ENCODE results near the gene NFATC1.

The NFATC1 gene

DNA sequence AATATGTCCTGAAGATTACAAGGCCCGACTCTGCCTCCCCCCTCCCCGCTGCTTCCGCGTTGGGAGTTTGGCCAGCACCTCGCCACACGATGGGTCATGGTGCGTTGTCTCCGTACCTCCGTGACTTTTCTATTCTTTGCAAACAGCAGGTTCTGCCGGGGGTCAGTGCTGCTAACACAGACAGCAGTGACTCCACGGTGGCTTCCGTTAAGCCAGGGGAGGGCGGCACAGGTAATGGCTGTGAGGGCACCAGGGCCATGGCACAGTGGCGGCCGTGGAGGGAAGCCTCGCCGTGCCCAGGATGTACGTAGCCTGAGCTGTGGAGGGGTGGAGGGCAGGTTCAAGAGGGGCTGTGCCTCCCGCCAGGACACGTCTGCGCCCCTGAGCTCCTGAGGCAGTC, 115.5 kb downstream of the NFATC1 start:
- DNase-seq = no peak

DNA sequence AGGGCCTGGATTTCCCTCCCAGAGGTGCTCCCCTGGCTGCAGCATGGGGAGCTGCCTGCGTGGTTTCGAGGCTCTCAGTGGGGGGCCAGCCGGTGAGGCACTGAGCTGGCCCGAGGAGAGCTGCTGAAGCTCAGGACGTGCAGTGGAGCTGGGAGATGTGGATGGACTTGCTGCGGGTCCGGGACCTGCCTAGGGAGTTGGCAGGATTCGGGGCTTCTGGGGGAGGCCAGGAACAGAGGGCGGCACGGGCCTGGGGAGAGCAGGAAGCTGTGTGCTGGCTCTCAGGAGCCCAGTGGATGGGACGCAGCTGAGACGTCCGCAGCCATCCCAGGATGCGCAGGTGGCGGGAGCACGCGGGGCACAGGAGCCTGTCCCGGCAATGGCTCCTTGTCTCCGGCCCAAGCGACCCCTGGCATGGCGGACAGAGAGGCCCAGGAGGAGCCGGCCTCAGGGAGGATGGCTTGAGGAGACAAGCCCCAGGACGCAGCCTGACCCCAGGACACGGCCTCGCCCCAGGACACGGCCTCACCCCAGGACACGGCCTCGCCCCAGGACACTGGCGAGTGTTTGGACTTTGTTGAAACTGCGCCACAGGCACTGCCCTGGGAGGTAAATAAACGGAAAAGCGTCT, 116.1 kb downstream of the NFATC1 start:
- DNase-seq = no peak

DNA sequence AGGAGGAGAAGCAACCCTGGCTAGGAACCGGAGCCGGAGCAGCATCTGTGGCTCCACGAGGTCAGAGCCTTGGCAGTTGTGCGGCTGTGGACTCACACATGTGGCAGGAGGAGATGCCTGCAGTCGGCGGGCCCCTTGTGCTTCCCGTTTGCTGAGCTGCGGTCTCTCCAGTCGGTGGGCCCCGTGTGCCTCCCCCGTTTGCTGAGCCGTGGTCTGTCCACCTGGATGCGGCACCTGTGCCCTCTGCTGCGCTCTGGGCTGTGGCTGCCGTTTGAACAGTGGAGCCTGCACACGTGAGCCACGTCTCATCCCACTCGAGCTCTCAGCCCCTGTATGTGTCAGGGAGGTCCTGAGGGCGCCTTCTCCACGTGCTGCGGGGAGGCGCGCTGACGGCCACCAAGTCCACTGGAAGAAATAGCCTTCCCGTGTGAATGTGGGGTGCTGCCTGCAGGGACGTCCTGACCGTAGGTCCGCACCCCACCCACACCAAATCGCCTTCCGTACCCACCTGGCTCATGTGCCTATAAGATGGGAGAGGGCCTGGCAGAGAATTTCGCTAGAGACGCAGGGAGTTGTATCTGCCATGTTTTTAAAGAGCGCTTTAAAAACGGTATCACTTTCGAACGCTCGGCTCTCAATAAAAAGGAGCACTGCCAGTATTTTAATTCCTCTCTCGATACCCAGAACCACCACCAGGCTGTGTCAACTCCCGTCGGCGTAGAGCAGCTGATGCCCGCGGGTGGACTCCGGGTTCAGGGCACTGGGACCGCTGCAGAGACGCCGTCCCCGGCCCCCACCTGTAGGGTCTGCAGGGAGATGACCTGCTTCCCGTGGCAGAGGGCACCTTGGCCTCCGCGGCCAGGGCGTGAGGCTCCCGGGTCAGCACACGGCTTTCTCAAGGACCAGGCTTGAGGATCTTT, 117.0 kb downstream of the NFATC1 start:
- DNase-seq = no peak

DNA sequence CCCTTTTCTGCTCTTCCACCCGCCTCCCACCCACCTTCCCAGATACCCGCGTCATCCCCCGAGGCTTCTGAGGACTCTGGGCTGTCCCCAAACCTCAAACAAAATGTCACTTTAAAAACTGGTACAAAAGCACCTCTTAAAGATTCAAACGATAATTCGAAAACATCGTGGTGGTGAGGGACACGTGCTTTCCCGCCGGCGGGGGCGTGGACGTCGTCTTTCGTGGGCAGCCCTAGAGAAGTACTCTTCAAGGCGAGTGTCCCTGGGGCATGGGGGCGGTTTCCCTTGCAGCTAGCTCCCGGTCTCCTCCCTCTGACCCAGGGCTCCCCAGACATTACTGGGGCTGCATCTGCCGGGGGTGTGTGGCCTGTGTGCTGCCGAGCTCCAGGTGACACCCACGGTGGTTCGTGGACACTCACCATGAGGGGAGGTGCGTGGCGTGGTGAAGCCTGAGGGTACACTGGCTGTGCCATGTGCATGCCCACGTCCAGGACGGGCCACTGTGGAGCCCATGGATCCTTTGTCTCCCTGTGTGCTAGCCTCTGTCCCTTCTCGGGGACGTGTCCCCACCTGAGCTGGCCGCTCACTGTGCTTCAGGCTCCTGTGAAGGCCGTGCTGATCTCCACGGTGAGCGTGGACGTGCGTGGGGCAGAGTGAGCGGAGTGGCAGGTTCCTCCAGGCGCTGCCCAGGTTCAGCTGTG, 117.8 kb downstream of the NFATC1 start:
- no peak for DNase-seq

DNA sequence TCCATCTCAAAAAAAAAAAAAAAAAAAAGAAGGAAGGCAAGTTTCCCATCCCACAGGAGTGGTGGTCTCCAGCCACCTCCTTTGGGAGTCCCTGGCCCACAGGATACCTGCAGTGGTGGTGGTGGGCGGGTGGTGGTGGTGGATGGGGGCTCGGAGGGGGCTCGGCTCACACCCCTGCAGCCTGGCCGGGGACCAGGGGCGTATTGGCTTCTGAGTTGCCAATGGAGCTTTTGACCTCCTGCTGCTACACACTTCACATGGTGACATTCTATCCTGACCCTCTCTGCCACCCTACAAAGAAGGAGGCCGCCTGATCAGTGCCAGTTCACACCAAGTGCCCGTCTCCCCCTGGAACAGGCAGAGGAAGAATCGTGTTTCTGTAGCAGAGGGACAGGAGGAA, 119.6 kb downstream of the NFATC1 start:
- DNase-seq = no peak

DNA sequence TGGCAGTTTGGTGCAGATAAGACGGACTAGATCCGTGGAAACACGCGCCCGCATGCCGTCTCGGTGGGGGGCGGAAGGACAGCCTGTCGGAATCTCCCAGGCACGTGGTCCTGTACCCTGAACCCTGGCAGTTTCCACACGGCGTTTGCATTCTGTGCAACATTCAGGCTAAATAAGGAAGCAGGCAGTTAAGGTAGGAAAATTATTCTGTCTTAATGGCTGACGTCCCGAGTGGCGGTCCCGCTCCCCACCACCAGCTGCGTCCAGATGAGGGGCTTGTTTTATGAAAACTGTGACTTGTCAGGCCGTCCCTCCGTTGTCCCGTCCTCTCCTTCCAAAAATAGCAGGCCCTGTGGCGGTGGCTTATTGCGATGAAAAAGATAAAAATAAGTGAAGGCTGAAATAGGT, 120.2 kb downstream of the NFATC1 start:
- DNase-seq = no peak

DNA sequence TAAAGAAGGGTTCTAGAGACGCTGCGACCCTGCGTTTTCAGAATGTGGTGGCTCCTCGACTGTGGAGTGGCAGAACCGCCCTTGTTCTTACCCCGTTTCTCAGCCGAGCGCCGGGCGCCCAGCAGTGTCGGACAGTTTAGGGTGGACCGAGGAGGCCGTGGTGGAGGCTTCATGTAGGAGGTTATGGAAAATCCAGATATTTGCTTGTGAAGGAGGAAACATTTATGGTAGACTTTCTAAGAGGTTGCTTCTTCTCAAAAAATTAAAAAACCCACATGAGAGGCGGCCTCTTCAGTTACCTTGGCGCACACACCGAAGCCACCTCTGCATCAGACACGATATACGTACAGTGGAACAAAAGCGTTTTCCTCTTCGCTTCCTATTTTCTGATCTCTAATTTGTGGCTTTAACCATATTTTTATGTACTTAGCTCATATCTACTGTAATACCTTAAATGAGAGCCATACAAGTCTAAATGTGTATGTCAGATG, 120.8 kb downstream of the NFATC1 start:
- DNase-seq = no peak

DNA sequence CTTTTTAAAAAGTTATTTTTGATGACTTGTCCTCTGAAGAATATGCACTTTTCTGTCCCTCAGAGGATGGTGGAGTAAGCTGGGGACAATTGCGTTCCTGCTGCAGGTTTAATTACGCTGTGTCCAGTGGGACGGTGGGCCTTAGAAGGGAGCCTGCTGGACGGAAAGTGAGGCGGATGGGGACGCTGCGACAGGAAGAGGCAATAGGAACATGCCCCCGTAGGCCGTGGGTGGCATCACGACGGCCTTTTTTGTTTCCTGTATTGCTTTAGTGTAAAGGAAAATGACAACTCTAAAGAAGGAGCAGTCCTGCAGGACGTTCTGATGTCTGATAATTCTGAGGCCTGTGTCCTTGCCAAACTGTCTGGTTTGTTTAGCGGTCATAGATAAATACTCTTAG, 121.6 kb downstream of the NFATC1 start:
- no peak for DNase-seq

DNA sequence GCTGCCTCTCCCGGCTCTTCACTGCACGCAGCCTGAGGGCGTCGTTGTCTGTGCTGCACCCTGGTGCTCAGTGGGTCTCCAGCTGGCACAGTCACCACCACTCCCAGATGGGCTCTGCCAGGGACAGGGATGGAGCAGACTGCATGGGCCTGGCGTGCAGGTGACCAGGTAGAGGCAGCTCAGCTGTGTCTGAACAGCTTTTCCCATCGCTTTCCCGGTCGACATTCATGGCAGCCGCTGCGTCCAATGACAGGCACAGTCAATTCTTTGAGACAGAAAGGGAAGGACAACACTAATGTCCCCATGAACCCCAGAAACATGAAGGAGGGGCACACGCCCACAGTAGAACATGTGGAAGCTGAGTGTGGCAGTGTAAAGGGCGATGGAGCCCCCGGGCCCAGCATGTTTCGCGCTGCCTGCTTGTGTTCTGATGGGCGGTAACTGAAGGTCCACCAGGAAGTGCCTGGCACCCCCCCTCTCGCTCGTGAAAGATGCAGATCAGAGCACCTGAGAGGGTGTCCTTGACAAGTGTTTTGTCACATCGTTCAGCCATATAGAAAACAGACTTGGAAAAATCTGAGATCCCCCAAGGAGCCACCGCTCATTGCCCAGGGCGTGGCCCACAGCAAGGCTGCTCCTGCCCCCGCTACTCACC, 122.4 kb downstream of the NFATC1 start:
- DNase-seq = no peak

DNA sequence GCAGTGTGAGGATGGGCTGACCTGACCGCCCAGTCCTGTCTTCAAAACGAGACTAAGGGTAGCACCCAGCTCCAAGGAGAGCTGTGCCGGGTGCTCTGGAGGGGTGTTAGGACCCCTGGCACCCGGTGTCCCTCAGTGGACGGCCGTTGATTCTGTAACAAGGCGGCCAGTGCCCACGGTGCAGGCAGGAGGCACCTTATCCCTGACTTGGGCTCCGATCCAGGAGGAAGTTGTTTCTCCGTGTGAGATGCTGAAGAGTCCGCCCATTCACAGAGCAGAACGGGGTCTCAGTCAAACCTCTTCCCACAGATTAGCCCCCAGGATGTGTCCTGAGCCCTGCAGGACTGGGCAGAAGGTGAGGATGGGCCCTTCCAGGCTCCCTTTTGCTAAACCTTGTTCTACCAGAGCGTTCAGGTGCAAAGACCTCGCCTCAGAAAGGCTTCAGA, 123.0 kb downstream of the NFATC1 start:
- no peak for DNase-seq

DNA sequence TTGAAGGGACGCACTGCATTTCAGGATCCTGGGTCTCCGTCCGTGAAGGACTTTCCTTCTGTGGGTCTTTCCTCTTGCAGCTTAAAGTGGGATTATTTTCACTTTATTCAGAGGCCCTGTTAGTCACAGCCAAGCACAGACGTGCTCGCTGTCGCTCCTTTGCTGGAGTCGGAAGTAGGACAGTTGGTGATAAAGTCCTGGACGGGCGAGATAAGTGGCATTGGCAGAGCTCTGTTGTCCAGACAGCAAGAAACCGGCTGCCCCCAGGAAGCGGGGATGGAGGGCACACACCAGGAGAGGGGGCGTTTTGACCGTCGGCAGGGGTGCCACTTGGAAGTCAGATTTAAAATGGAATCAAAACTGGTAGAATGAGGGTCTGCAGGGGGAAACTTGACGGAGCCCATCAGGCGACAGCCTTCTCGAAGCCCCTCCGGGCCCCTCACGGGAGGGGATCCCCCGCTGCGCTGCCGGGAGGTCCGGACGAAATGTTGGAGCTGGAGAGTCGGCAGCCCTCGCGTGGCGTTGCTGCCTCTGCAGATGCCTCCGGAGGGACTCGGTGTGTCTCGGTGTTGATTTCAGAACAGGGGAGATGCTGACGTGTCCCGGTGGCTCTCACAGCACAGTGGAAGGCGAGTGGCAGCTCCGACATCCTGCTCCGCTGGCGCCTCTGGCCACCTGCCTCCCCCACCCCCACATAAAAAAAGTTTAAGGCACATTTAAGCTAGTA, 124.2 kb downstream of the NFATC1 start:
- DNase-seq = no peak

DNA sequence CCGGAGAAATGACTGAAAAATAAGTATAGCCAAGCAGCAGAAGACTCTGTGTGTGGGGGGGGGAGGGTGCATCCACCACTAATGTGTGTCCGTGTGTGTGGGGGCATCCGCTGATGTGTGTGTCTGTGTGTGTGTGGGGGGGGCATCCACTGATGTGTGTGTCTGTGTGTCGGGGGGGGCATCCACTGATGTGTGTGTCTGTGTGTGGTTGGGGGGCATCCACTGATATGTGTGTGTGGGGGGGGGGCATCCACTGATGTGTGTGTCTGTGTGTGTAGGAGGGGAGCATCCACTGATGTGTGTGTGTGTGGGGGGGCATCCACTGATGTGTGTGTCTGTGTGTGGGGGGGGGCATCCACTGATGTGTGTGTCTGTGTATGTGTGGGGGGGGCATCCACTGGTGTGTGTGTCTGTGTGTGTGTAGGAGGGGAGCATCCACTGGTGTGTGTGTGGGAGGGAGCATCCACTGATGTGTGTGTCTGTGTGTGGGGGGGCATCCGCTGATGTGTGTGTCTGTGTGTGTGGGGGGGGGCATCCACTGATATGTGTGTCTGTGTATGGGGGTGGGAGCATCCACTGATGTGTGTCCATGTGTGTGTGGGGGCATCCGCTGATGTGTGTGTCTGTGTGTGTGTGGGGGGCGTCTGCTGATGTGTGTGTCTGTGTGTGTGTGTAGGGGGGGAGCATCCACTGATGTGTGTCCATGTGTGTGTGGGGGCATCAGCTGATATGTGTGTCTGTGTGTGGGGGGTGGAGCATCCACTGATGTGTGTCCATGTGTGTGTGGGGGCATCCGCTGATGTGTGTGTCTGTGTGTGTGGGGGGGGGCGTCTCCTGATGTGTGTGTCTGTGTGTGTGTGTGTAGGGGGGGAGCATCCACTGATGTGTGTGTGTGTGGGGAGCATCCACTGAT, 125.0 kb downstream of the NFATC1 start:
- no peak for DNase-seq

DNA sequence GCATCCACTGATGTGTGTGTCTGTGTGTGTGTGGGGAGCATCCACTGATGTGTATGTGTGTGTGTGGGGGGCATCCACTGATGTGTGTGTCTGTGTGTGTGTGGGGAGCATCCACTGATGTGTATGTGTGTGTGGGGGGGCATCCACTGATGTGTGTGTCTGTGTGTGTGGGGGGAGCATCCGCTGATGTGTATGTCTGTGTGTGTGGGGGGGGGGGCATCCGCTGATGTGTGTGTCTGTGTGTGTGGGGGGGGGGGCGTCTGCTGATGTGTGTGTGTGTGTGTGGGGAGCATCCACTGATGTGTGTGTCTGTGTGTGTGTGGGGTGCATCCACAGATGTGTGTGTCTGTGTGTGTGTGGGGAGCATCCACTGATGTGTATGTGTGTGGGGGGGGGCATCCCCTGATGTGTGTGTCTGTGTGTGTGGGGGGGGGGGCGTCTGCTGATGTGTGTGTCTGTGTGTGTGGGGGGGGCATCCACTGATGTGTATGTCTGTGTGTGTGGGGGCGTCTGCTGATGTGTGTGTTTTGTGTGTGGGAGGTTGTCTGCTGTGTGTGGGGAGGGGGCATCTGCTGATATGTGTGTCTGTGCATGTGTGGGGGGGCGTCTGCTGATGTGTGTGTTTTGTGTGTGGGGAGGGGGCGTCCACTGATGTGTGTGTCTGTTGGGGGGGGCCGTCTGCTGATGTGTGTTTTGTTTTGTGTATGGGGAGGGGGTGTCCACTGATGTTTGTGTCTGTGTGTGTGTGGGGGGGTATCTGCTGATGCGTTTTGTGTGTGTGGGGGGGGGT, 125.9 kb downstream of the NFATC1 start:
- DNase-seq = no peak

DNA sequence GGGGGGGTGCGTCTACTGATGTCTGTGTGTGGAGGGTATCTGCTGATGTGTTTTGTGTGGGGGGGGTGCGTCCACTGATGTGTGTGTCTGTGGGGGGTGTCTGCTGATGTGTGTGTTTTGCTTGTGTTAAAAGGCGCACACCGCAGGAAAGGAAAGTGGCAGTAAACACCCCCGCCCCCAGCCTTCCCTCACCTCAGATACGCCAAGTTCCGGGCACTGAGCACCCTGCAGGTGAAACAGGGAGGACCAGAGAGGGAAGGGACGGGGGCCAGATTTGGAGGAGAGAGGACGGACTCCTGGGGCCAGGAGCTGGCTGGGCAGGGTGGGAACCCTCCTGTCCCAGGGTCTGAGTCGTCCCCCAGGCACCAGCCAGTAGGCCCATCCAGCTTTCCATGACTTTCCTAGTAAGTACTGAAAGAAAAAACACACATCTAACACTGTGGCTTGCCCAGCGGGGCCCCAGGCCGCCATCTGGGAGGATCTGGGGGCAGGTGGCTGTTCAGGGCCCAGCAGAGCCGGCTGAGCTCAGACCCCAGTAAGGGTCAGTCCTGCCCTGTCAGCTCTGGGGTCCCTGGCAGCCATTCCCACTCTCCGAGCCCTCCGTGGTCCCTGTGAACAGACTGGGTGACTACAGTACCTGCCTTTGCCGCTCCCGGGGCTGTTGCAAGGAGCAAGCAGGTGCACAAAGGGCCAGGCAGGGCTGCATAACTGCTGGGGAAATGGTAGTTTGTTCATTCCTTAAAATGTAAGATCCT, 126.9 kb downstream of the NFATC1 start:
- DNase-seq = no peak

DNA sequence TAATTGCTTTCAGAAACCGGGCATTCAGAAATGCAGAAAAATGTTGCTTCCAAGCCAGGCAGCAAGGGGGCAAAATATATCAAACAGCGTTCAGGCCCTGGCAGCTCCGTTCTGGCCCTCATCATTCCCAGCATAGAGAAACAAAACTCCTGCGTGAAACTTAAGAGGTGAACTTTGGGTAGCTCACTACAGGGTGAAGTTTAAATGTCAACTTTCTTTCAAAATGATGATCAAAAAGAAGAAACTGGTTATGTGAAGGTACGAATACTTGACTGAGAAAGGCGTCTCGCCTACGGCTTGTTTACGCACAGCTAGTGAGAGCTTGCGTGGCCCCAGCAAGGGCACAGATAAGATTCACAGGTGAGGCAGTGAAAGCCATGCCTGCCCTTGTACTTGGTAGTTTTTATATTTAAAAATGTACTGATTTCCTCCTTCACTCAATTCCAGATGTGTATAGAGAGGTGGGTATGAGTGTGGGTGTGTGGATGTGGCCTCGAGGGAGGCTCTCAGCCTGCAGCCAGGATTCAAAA, 127.5 kb downstream of the NFATC1 start:
- no peak for DNase-seq

DNA sequence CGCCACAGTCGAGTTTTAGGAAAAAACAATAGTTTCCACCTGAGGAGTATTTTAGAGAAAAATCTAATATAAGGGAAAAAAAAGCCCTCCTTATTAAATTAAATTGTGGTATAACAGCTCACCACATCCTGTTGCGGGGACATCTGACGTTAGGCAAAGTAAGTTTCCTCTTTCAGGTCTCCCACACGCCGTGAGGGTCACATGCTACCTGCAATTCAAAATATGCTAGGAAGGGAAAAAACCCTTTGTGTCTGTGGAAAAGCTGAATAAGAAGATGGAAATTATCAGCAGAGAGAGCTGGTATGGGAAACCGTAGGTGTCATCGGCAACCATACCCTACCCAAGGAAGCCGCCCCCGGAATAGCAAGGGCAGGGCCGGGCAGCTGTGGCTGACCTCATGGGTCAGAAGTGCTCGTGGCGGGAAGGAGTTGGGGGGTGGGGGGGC, 128.0 kb downstream of the NFATC1 start:
- DNase-seq = no peak

DNA sequence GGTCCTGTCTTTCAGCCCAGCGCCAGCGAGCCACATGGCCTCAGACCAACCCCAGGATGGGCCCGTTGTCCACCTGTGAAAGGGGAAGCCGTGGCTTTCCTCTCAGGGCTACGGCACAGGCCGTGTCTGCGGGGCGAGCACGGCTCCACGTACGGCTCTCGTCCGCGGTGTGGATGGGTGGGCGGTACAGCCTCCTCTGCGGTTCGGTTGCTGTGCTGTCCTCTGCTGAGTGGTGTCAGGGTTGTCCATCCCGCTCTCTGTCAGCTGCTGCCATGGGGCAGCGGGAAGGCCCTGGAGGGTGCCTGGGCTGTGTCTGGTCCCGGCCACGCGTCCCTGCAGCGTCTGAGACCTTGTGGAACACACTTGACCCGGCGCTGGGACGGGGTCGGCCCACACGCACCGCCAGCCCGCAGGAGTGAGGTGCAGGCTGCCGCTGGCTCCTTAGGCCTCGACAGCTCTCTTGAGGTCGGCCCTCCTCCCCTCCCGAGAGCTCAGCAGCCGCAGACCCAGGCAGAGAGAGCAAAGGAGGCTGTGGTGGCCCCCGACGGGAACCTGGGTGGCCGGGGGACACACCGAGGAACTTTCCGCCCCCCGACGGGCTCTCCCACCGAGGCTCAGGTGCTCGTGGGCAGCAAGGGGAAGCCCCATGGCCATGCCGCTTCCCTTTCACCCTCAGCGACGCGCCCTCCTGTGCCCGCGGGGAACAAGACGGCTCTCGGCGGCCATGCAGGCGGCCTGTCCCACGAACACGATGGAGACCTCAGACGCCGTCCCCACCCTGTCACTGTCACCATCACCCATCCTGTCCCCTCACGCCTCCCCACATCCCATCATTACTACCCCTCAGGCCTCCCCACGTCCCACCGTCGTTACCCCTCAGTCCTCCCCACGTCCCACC, 128.7 kb downstream of the NFATC1 start:
- no peak for DNase-seq
